Karpas-422 (cell line): Measurements from ENCODE around the gene SARDH. TPM values are rescaled to one million over a fixed set of nuclear protein-coding genes. Genes with fewer than 3 reads are reported as not detected.

Experiments used
- DNase-seq: peaks from one replicate; pipeline ENCODE4 v3.0.0-alpha.2; 2015
- H2AFZ ChIP-seq: fragments of 200-600 bp; sonication (generic); 2 replicates; pipeline ENCODE4 v1.6.1; 2014; ENCODE audit warnings: antibody characterized with exemption, low read length, mixed read lengths
- H3K27ac ChIP-seq: fragments of 200-600 bp; sonication (generic); 2 replicates; pipeline ENCODE4 v1.5.1; 2014; ENCODE audit warnings: mild to moderate bottlenecking, low read length, moderate library complexity
- H3K27me3 ChIP-seq: fragments of 200-600 bp; sonication (generic); 2 replicates; pipeline ENCODE4 v1.6.1; 2014; ENCODE audit warnings: low read length, mixed read lengths
- H3K36me3 ChIP-seq: fragments of 200-600 bp; sonication (generic); 2 replicates; pipeline ENCODE4 v1.6.1; 2014; ENCODE audit warnings: low read length, mixed read lengths; ENCODE audit not compliant: insufficient read depth
- H3K4me1 ChIP-seq: fragments of 200-600 bp; sonication (generic); 2 replicates; pipeline ENCODE4 v1.6.1; 2014; ENCODE audit warnings: mild to moderate bottlenecking, low read length, mixed read lengths
- H3K4me2 ChIP-seq: fragments of 200-600 bp; sonication (generic); 2 replicates; pipeline ENCODE4 v1.6.1; 2014; ENCODE audit warnings: low read length, low read depth, mild to moderate bottlenecking; ENCODE audit not compliant: poor library complexity, severe bottlenecking
- H3K4me3 ChIP-seq: fragments of 200-600 bp; sonication (generic); 2 replicates; pipeline ENCODE4 v1.5.1; 2014; ENCODE audit warnings: mild to moderate bottlenecking, antibody characterized with exemption, low read length, mixed read lengths
- H3K79me2 ChIP-seq: fragments of 200-600 bp; sonication (generic); 2 replicates; pipeline ENCODE4 v1.6.1; 2014; ENCODE audit warnings: mild to moderate bottlenecking, low read length, mixed read lengths
- H3K9ac ChIP-seq: fragments of 200-600 bp; sonication (generic); 2 replicates; pipeline ENCODE4 v1.6.0; 2014; ENCODE audit warnings: low read length
- H3K9me2 ChIP-seq: fragments of 200-600 bp; sonication (generic), shearing (Covaris generic); replicated peaks from 2 replicates; pipeline ENCODE4 v1.6.0; 2014; ENCODE audit warnings: mild to moderate bottlenecking, low read length, moderate library complexity; ENCODE audit not compliant: insufficient read depth
- H3K9me3 ChIP-seq: fragments of 300-700, 200-600 bp; sonication (generic); 2 replicates; pipeline ENCODE4 v1.6.1; 2014; ENCODE audit warnings: low read length, mixed read lengths
- H4K20me1 ChIP-seq: fragments of 200-600 bp; sonication (generic); 2 replicates; pipeline ENCODE4 v1.6.1; 2014; ENCODE audit warnings: mild to moderate bottlenecking, antibody characterized with exemption, low read length, low read depth; ENCODE audit not compliant: insufficient read depth
- total RNA-seq: library from RNA; depleted of rRNA; stranded (reverse); fragments of >200 nt; shearing (Covaris generic); gene quantifications from 2 replicates; pipeline ENCODE4 v1.2.3, GENCODE V29; 2014; ENCODE audit warnings: low replicate concordance

The SARDH gene
- total RNA-seq, 1 experiment from 2014 or later, result not detected

- H3K4me1 ChIP-seq, result no peaks in the 10 kb centered on the region
- no peak overlapping the region for H3K9ac ChIP-seq
- no peaks in the 10 kb centered on the region for H3K36me3 ChIP-seq
- no peak overlapping the region for H2AFZ ChIP-seq
- H3K9me2 ChIP-seq, result no peaks in the 10 kb centered on the region
- H3K4me3 ChIP-seq, result no peak overlapping the region
- no peak overlapping the region for H3K4me2 ChIP-seq
- no peaks in the 10 kb centered on the region for H3K27me3 ChIP-seq
- DNase-seq, result no peak
- no peaks in the 10 kb centered on the region for H3K79me2 ChIP-seq
- no peaks in the 10 kb centered on the region for H3K9me3 ChIP-seq
- no peak overlapping the region for H3K27ac ChIP-seq
- H4K20me1 ChIP-seq, result no peaks in the 10 kb centered on the region
These were observed 83.2 kb downstream of the SARDH start for GRCh38 chr9:133654736-133655657.

DNA sequence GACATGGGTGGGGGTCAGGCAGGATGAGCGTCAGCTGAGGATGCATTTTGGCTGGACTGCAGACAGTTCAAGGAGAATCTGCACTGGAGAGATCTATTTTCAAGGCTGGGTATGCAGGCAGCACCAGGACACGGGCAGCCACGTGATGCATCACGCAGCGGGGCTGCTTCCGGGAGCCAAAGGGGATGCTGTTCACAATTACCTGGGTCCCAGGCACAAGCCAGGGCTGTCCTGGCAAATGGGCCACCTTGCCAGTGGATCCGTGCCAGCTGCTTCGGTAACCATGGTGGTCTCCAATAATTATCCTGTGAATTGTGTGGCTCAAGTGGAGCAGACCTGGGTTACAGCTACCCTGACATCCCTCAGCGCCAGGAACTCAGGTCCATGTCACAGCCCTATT, 84.5 kb downstream of the SARDH start:
- no peaks in the 10 kb centered on the region for H3K27me3 ChIP-seq

DNA sequence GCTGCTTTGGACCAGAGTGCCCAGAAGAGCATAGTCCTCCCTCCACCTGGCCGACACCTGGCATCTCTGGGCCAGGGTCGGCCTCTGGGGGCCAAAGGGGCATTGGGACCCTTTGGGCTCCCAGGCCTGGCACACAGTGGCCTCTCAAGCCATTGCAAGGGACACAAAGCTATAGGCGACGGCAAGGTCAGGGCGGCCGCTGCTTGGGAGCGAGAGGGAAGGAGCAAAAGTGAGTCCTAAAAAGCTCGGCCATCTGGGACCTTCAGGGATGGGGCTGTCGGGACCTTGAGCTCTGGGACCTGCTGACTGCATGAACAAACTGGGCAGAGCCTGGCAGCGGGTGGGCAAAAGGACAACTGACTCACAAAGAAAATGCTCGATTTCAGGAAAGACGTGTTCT, 88.1 kb downstream of the SARDH start:
- H2AFZ ChIP-seq, result no peak overlapping the region
- H4K20me1 ChIP-seq, result no peaks in the 10 kb centered on the region
- no peaks in the 10 kb centered on the region for H3K36me3 ChIP-seq
- no peaks in the 10 kb centered on the region for H3K27me3 ChIP-seq
- no peaks in the 10 kb centered on the region for H3K9me3 ChIP-seq
- H3K9me2 ChIP-seq, result no peaks in the 10 kb centered on the region
- no peak for DNase-seq
- H3K27ac ChIP-seq, result no peak overlapping the region
- no peak overlapping the region for H3K4me2 ChIP-seq
- H3K79me2 ChIP-seq, result no peaks in the 10 kb centered on the region
- H3K9ac ChIP-seq, result no peak overlapping the region
- H3K4me3 ChIP-seq, result no peak overlapping the region
- no peaks in the 10 kb centered on the region for H3K4me1 ChIP-seq

More for the DNA sequence above, 84.5 kb downstream of the SARDH start:
- Histone ChIP-seq H3K4me1 (no peaks in the 10 kb centered on the region), H3K27ac (no peak overlapping the region), H3K79me2 (no peaks in the 10 kb centered on the region), H3K36me3 (no peaks in the 10 kb centered on the region), H2AFZ (no peak overlapping the region), H3K9me2 (no peaks in the 10 kb centered on the region), H3K9ac (no peak overlapping the region), H4K20me1 (no peaks in the 10 kb centered on the region), H3K4me2 (no peak overlapping the region), H3K4me3 (no peak overlapping the region), H3K9me3 (no peaks in the 10 kb centered on the region)
- no peak for DNase-seq

DNA sequence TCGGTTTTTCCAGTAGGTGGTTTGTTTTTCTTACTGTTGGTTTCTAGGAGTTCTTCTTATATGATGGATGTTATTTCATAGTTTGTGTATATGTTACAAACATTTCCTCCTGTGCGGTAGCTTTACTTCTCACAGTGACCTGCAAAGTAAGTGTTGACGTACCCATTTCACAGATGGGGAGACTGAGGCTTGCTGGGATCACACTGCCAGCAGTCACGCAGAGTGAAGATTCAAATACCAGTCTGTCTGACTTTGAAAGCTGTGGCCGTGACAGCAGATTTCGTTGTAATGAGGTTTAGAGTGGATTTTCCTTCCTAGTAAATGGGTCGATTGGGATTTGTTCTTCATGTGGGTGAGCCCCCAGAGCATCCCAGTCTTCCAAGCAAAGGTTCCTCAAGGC, 89.0 kb downstream of the SARDH start:
- no peaks in the 10 kb centered on the region for H3K9me2 ChIP-seq
- H3K27me3 ChIP-seq, result no peaks in the 10 kb centered on the region
- no peak overlapping the region for H2AFZ ChIP-seq
- no peak overlapping the region for H3K4me3 ChIP-seq
- no peaks in the 10 kb centered on the region for H4K20me1 ChIP-seq
- H3K79me2 ChIP-seq, result no peaks in the 10 kb centered on the region
- H3K27ac ChIP-seq, result no peak overlapping the region
- H3K36me3 ChIP-seq, result no peaks in the 10 kb centered on the region
- no peaks in the 10 kb centered on the region for H3K4me1 ChIP-seq
- DNase-seq, result no peak
- H3K9me3 ChIP-seq, result no peaks in the 10 kb centered on the region
- no peak overlapping the region for H3K4me2 ChIP-seq
- no peak overlapping the region for H3K9ac ChIP-seq

DNA sequence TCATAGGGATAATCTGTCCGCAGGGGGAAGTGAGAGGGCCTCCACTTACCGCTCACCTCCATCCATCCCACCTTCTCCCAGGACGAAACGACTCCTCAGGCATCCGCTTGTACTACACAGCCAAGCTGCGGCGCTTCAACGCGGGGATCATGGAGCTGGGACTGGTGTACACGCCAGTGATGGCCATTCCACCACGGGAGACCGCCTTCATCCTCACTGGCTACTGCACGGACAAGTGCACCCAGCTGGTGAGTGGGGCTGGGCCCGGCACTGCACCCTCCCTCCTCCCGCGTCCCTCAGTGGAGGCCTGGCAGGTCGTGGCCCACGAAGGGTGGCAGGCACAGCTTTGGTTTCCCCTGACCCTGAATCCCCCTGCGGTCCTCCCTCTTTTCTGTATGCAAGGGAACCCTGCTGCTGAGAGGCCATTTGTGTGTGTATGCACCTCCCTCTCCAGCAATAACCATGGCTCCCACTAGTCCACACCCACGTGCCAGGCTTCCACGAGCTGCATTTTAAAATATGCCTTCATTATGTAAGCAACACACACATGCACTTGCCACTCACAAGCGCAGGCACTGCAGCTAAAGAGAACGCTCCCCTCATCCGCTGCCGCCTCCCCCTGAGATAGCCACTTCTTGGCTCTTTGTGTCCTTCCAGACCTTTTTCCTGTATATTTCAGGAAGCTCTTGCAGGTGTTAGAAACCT, 90.2 kb downstream of the SARDH start:
- no peak overlapping the region for H2AFZ ChIP-seq
- H3K79me2 ChIP-seq, result no peaks in the 10 kb centered on the region
- no peak for DNase-seq
- no peak overlapping the region for H3K27ac ChIP-seq
- no peak overlapping the region for H3K4me3 ChIP-seq
- H3K9me3 ChIP-seq, result no peaks in the 10 kb centered on the region
- H3K9ac ChIP-seq, result no peak overlapping the region
- no peaks in the 10 kb centered on the region for H3K9me2 ChIP-seq
- no peak overlapping the region for H3K4me2 ChIP-seq
- no peaks in the 10 kb centered on the region for H3K36me3 ChIP-seq
- H3K4me1 ChIP-seq, result no peaks in the 10 kb centered on the region
- H3K27me3 ChIP-seq, result no peaks in the 10 kb centered on the region
- H4K20me1 ChIP-seq, result no peaks in the 10 kb centered on the region

GRCh38 chr9:133647148-133647547, 91.0 kb downstream of the SARDH start:
- H3K9me2 ChIP-seq, result no peaks in the 10 kb centered on the region
- no peak overlapping the region for H3K4me3 ChIP-seq
- H3K4me2 ChIP-seq, result no peak overlapping the region
- H3K9ac ChIP-seq, result no peak overlapping the region
- H3K27me3 ChIP-seq, result no peaks in the 10 kb centered on the region
- no peaks in the 10 kb centered on the region for H3K4me1 ChIP-seq
- H4K20me1 ChIP-seq, result no peaks in the 10 kb centered on the region
- no peak for DNase-seq
- H3K36me3 ChIP-seq, result no peaks in the 10 kb centered on the region
- no peaks in the 10 kb centered on the region for H3K9me3 ChIP-seq
- no peaks in the 10 kb centered on the region for H3K79me2 ChIP-seq
- H3K27ac ChIP-seq, result no peak overlapping the region
- H2AFZ ChIP-seq, result no peak overlapping the region

GRCh38 chr9:133645021-133645765, 93.0 kb downstream of the SARDH start:
- no peak overlapping the region for H3K4me2 ChIP-seq
- 0 out of 2 replicates have a peak, but pooled peaks cover 2% of the 10 kb centered on the region for H4K20me1 ChIP-seq
- no peak overlapping the region for H2AFZ ChIP-seq
- H3K9me3 ChIP-seq, result no peaks in the 10 kb centered on the region
- no peaks in the 10 kb centered on the region for H3K4me1 ChIP-seq
- no peaks in the 10 kb centered on the region for H3K27me3 ChIP-seq
- no peak overlapping the region for H3K4me3 ChIP-seq
- H3K9me2 ChIP-seq, result no peaks in the 10 kb centered on the region
- H3K79me2 ChIP-seq, result no peaks in the 10 kb centered on the region
- H3K36me3 ChIP-seq, result no peaks in the 10 kb centered on the region
- no peak overlapping the region for H3K9ac ChIP-seq
- no peak overlapping the region for H3K27ac ChIP-seq
- DNase-seq, result no peak
